LNCaP clone FGC (cell line): ENCODE results near the gene SOX8.

Experiments
- DNase-seq: peaks from one replicate; pipeline ENCODE4 v3.0.0-alpha.2; 2011; ENCODE audit warnings: low read depth
- H3K4me3 ChIP-seq: 2 replicates; pipeline ENCODE4 v1.5.1; 2011; ENCODE audit warnings: mild to moderate bottlenecking, low read depth, low read length, control low read depth
- CTCF ChIP-seq: IDR thresholded peaks from 2 replicates; pipeline ENCODE4 v1.5.1; 2012; ENCODE audit warnings: mild to moderate bottlenecking; ENCODE audit not compliant: control insufficient read depth, insufficient read depth; ENCODE audit errors: extremely low read depth

Gene SOX8

GRCh38 chr16:969508-970385 lies 11.8 kb upstream of the SOX8 start:
- no peak for TF ChIP-seq CTCF
- H3K4me3 ChIP-seq, result peak overlapping the region; percentile 79
- DNase-seq, result no peak

GRCh38 chr16:970386-970765 lies 11.2 kb upstream of the SOX8 start:
- H3K4me3 ChIP-seq, result peak overlapping the region; percentile 79
- DNase-seq, result no peak
- TF ChIP-seq CTCF, result no peak

GRCh38 chr16:970766-971581 lies 10.6 kb upstream of the SOX8 start, which contains the start of gene LMF1:
TSS of gene LMF1 (minus strand) at chr16:970984. CDS start at chr16:970980, 4 bp downstream.
- DNase-seq, result peak; percentile 55
- TF ChIP-seq CTCF, result no peak
- peak within 1 kb of the TSS; percentile 79 for H3K4me3 ChIP-seq

GRCh38 chr16:971582-971905 lies 10.0 kb upstream of the SOX8 start:
- DNase-seq, result no peak
- no peak for TF ChIP-seq CTCF
- peak overlapping the region; percentile 29; the same call in 1 of the 2 replicates for H3K4me3 ChIP-seq

- no peak for TF ChIP-seq CTCF
- H3K4me3 ChIP-seq, result no peak overlapping the region
- no peak for DNase-seq
These were observed 9.6 kb upstream of the SOX8 start for GRCh38 chr16:971981-972315.

- no peak overlapping the region for H3K4me3 ChIP-seq
- DNase-seq, result no peak
- TF ChIP-seq CTCF, result no peak
These were observed 9.1 kb upstream of the SOX8 start for GRCh38 chr16:972316-973002.
